SU-DHL-6 (cell line): Measurements from ENCODE around the gene FGF1.

Source experiments
- EZH2phosphoT487 ChIP-seq: fragments of 200-600 bp; sonication (generic), shearing (Covaris generic); conservative IDR thresholded peaks from 2 replicates; pipeline ENCODE4 v1.6.1; 2018; ENCODE audit warnings: mild to moderate bottlenecking, antibody characterized with exemption, low read length, moderate library complexity, mixed read lengths
- TF ChIP-seq, protein P1 (sequence below): fragments of 200-600 bp; sonication (generic); IDR thresholded peaks from one replicate; pipeline ENCODE4 v1.5.1; 2017; ENCODE audit warnings: antibody characterized with exemption, mild to moderate bottlenecking, low read length, moderate library complexity; ENCODE audit not compliant: insufficient read depth, poor library complexity, severe bottlenecking

DNA sequence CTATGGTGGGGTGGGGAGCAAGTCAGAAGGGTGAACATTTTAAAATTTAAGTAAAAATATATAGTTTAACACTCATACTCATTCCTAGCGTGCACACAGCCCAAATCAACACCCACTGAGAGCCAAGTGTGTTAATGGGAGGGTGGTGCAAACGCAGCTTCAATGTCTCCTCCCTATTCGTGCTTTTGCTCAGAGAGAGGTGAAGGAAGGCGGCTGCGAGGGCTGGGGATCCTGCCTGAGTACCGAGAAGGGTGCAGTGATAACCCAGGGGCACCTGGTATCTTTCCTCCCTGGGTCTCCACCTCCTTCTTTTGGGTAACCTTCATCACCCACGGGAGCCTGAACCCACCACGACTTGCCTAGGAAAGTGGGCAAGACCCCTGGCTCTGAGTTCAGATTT lies 35.0 kb downstream of the FGF1 start:
- TF ChIP-seq, protein P1, sequence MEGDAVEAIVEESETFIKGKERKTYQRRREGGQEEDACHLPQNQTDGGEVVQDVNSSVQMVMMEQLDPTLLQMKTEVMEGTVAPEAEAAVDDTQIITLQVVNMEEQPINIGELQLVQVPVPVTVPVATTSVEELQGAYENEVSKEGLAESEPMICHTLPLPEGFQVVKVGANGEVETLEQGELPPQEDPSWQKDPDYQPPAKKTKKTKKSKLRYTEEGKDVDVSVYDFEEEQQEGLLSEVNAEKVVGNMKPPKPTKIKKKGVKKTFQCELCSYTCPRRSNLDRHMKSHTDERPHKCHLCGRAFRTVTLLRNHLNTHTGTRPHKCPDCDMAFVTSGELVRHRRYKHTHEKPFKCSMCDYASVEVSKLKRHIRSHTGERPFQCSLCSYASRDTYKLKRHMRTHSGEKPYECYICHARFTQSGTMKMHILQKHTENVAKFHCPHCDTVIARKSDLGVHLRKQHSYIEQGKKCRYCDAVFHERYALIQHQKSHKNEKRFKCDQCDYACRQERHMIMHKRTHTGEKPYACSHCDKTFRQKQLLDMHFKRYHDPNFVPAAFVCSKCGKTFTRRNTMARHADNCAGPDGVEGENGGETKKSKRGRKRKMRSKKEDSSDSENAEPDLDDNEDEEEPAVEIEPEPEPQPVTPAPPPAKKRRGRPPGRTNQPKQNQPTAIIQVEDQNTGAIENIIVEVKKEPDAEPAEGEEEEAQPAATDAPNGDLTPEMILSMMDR: no peak
- TF ChIP-seq EZH2phosphoT487: no peak
